Activated naive CD8-positive, alpha-beta T cell (primary cell): Measurements from ENCODE around the gene SMARCA5.
A peak's percentile ranks its signal among the peaks of the same experiment; 100 is the strongest.
"Not testable (repeated sequence)": the region's sequence is repeated elsewhere in the genome, so short reads cannot be mapped to it uniquely, and the experiment has no call there.

Experiments used
- H3K27ac Mint-ChIP-seq: one replicate; pipeline ENCODE4 v1.8.0; 2021; ENCODE audit warnings: mixed read lengths
- H3K27me3 Mint-ChIP-seq: one replicate; pipeline ENCODE4 v1.8.0; 2021; ENCODE audit warnings: mixed read lengths
- H3K36me3 Mint-ChIP-seq: one replicate; pipeline ENCODE4 v1.8.0; 2021; ENCODE audit warnings: mixed read lengths
- H3K4me1 Mint-ChIP-seq: one replicate; pipeline ENCODE4 v1.8.0; 2021; ENCODE audit warnings: low read depth, mixed read lengths
- H3K4me3 Mint-ChIP-seq: one replicate; pipeline ENCODE4 v1.8.0; 2021; ENCODE audit warnings: mild to moderate bottlenecking, mixed read lengths
- H3K9me3 Mint-ChIP-seq: one replicate; pipeline ENCODE4 v1.8.0; 2021; ENCODE audit warnings: low read depth, mixed read lengths

SMARCA5 gene

DNA sequence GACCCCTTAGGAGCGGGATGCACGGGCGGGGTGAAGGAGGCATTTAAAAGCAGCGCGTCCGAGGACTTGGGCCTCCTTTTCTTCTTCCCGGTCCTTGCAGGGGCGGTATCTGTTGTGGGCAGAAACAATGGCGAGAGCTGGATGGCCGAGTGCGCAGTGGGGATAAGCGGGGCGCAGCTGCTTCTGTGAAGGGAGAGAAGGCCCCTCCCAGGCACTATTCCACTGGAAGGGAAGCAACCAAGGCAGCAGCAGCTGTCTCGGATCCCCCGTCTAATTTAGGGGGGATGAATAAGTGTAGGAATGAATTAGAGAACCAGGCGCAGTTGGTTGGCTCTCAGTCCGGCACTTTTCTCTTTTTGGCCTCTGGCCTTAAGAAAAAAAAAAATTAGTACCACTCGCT lies 995 bp downstream of the SMARCA5 start:
- Mint-ChIP-seq H3K36me3 (peaks cover 13% of the 10 kb centered on the region), H3K27me3 (no peaks in the 10 kb centered on the region), H3K4me3 (peak overlapping the region; percentile 98), H3K4me1 (peaks cover 47% of the 10 kb centered on the region), H3K27ac (peak overlapping the region; percentile 98), H3K9me3 (no peaks in the 10 kb centered on the region)

DNA sequence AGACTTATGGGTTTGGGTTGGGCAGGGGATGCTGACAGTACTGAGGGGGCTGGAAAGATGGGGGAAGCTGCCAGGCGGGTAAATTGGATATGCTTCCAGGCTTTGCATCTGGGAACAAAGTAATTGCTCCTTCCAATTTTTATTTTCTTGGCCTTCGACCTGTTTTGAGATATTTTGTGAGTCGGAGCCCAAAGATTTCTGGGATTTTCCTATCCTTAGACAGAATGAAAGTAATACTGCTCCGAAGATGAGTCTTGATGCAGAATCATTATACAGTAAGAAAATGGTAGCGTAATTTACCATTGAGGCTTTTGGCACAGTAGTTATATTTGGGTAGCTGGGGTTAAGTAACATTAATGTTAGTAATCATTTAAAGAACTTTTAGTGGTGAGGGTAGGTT lies 1.4 kb downstream of the SMARCA5 start:
- Mint-ChIP-seq H3K36me3 (peaks cover 13% of the 10 kb centered on the region), H3K27ac (peak overlapping the region; percentile 98), H3K27me3 (no peaks in the 10 kb centered on the region), H3K9me3 (no peaks in the 10 kb centered on the region), H3K4me3 (peak overlapping the region; percentile 98), H3K4me1 (peaks cover 51% of the 10 kb centered on the region)

DNA sequence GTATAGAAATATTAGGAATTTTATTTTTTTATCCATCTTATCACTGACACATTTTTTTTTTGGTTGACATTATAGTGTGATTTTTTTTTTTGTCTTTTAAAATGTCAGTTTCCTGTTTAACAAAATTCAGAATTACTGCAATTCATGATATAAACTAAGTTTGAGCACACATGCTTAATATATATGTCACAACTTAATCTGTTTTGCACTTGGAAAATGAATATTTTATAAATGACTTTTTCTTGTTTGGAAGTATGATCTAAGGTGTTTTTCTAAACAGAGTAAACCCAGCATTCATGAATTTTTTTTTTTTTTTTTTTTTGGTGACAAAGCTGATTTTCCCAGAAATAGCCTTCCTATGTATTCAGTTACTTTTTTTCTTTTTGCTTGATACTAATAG lies 2.4 kb downstream of the SMARCA5 start:
- no peaks in the 10 kb centered on the region for H3K27me3 Mint-ChIP-seq
- H3K9me3 Mint-ChIP-seq, result no peaks in the 10 kb centered on the region
- H3K4me3 Mint-ChIP-seq, result peak overlapping the region; percentile 98
- H3K36me3 Mint-ChIP-seq, result peaks cover 13% of the 10 kb centered on the region
- peak overlapping the region; percentile 68 for H3K27ac Mint-ChIP-seq
- H3K4me1 Mint-ChIP-seq, result peaks cover 61% of the 10 kb centered on the region

DNA sequence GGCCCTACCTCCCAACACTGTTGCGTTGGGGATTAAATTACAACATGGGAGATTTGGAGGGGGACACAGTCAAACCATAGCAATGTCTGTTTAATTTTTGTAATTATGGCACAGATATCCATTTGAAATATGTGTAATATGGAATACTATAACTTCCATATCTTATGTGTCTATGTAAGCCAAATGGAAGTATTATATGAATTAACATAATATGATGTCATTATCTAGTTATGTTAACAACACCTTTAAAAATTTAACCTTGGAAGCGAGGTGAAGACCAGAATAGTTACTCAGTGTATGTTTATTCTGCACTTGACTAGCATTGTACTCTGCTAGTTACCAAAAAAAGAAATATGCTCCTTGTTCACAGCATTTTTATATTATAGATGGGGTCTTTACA lies 4.3 kb downstream of the SMARCA5 start:
- Mint-ChIP-seq H3K9me3 (no peaks in the 10 kb centered on the region), H3K4me3 (no peak overlapping the region)

DNA sequence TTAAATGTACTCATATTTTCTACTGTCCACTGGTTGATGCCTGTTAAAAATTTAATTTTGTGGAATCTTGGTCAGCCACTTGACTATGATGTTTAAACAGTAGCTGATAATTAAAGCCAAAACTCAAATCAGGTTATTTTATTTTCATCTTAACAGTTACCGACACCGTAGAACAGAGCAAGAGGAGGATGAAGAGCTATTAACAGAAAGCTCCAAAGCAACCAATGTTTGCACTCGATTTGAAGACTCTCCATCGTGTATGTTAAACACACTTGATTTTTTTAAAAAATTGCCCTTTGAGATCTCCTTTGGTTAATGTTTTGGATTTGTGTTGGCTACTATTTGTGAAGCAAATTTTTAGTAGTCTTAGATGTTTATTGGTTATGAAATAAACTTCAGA lies 10.7 kb downstream of the SMARCA5 start:
- Mint-ChIP-seq H3K4me1 (peaks cover 42% of the 10 kb centered on the region), H3K9me3 (no peaks in the 10 kb centered on the region), H3K4me3 (no peak overlapping the region), H3K27ac (no peak overlapping the region), H3K36me3 (peaks cover 5% of the 10 kb centered on the region), H3K27me3 (no peaks in the 10 kb centered on the region)

More for the DNA sequence above, 4.3 kb downstream of the SMARCA5 start:
- Mint-ChIP-seq H3K27me3 (no peaks in the 10 kb centered on the region), H3K4me1 (peaks cover 69% of the 10 kb centered on the region), H3K27ac (peak overlapping the region; percentile 61), H3K36me3 (peaks cover 15% of the 10 kb centered on the region)

DNA sequence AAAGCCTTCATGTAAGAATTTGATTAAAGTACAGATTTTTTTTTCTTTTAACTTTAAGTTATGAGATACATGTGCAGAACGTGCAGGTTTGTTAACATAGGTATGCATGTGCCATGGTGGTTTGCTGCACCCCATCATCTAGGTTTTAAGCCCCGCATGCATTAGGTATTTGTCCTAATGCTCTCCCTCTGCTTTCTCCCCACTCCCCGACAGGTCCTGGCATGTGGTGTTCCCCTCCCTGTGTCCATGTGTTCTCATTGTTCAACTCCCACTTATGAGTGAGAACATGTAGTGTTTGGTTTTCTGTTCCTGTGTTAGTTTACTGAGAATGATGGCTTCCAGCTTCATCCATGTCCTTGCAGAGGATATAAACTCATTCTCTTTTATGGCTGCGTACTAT lies 14.5 kb downstream of the SMARCA5 start:
- H3K36me3 Mint-ChIP-seq, H3K4me3 Mint-ChIP-seq, H3K27ac Mint-ChIP-seq: not testable (repeated sequence)

DNA sequence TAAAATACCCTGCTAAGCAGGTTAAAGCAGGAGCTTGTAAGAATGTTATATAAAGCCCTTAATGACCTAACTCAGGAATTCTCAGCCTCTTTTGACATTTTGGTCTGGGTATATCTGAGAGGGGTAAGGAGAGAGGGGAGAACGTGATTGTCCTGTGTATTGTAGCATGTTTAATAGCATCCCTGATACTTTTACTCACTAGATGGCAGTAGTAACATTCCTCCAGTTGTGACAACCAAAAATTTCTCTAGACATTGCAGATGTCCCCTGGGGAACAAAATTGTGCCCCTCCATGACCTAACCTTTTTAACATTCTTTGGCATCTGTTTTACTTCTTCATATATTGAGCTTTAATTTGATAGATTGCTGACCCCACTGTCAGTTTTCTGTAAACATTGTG lies 17.9 kb downstream of the SMARCA5 start:
- Mint-ChIP-seq H3K27ac (peak overlapping the region; percentile 64), H3K36me3 (peaks cover 13% of the 10 kb centered on the region), H3K27me3 (no peaks in the 10 kb centered on the region), H3K4me3 (no peak overlapping the region), H3K4me1 (peaks cover 12% of the 10 kb centered on the region), H3K9me3 (no peaks in the 10 kb centered on the region)

More for the DNA sequence above, 14.5 kb downstream of the SMARCA5 start:
- H3K4me1 Mint-ChIP-seq, result peaks cover 24% of the 10 kb centered on the region
- H3K9me3 Mint-ChIP-seq, H3K27me3 Mint-ChIP-seq: not testable (repeated sequence)

DNA sequence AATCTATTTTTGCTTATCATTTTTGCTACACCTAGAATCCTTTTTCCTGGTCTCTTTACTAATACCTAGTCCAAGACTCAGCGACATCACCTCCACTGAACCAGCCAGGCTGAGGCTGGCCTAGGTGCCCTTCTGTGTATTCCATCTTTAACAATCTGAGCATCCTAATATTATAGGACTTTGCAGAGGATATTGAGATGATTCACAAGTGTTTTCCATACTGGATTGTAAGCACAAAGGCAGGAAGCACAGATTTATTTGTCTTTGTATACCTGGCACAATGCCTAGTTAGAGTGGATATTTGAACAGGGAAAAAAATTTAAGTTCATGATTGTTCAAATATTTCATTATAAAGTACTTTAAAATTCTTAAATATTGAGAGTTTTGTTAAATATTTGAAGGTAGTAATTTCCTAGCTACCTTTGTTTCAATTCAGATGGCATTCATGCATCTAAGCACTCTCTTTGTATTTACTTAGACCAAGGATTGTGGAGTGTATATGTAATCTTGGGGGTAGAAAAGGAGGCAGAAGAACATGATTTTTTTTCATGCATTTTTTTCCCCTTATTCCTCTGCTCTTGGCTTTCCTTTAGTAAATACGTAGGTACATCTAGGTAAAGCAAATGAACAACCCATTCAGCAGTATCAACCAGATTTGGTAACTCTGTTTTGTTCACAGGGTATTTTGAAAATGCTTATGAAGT lies 18.4 kb downstream of the SMARCA5 start:
- Mint-ChIP-seq H3K4me3 (no peak overlapping the region), H3K27ac (peak overlapping the region; percentile 64), H3K36me3 (peaks cover 13% of the 10 kb centered on the region)

DNA sequence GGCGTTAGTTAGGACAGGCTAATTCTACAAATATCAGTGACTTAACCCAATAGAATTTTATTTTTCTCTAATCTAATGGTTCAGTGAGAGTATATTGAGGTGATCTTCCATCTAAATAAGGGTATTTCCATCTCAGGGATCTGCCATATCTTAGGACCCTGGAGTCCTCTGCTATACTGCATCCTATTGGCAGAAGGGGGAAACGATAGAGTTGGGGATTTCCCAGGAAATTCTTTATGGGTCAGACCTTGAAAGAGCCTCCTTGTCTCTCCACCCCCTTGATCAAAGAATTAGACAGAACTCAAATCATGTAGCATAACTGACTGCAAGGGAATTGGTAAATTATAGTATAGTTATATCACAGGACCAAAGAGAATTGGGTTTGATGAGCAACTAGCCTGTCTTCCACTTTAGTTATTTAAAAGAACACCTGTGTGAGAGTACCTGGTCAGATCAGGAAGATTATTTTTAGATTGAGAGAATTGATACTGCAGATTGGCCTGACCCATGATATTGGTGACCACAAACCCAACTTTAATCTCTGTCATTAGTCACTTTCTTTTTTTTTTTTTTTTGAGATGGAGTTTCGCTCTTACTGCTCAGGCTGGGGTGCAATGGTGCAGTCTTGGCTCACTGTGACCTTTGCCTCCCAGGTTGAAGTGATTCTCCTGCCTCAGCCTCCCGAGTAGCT lies 25.6 kb downstream of the SMARCA5 start:
- Mint-ChIP-seq H3K9me3 (no peaks in the 10 kb centered on the region), H3K4me1 (peaks cover 21% of the 10 kb centered on the region), H3K4me3 (no peak overlapping the region), H3K36me3 (peaks cover 29% of the 10 kb centered on the region), H3K27me3 (no peaks in the 10 kb centered on the region), H3K27ac (peak overlapping the region; percentile 46)

More for the DNA sequence above, 18.4 kb downstream of the SMARCA5 start:
- Mint-ChIP-seq H3K27me3 (no peaks in the 10 kb centered on the region), H3K4me1 (peaks cover 10% of the 10 kb centered on the region), H3K9me3 (no peaks in the 10 kb centered on the region)

DNA sequence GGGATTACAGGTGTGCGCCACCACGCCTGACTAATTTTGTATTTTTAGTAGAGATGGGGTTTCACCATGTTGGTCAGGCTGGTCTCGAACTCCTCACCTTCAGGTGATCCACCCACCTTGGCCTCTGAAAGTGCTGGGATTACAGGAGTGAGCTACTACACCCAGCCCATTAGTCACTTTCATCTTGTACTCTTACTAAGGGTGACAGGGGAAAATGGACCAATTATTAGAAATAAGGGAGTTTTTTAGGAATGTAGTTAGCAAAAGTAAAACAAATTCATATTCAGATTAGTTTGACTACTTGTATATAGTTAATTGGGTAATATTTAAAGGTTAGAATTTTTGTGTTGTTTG lies 26.1 kb downstream of the SMARCA5 start:
- Mint-ChIP-seq H3K9me3 (no peaks in the 10 kb centered on the region), H3K4me1 (peaks cover 21% of the 10 kb centered on the region), H3K4me3 (no peak overlapping the region), H3K36me3 (peaks cover 29% of the 10 kb centered on the region), H3K27me3 (no peaks in the 10 kb centered on the region), H3K27ac (peak overlapping the region; percentile 46)

DNA sequence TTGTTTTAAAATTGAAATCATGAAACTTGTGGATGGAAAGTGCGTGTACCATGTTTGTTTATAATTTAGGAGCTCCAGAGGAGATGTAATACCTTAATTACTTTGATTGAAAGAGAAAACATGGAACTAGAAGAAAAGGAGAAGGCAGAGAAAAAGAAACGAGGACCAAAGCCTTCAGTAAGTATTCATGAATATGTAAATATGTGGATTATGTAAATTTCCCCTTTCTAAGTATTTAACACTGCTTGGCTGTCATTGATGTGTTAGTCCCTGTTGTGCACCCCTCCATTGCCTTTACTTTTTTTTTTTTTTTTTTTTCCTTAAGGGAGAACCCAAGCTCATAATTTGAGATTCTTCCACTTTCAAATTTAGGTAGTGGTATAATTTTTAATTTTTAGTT lies 36.4 kb downstream of the SMARCA5 start:
- Mint-ChIP-seq H3K36me3 (peaks cover 2% of the 10 kb centered on the region), H3K4me1 (peaks cover 8% of the 10 kb centered on the region), H3K9me3 (no peaks in the 10 kb centered on the region), H3K4me3 (no peak overlapping the region), H3K27ac (peak overlapping the region; percentile 16), H3K27me3 (no peaks in the 10 kb centered on the region)

DNA sequence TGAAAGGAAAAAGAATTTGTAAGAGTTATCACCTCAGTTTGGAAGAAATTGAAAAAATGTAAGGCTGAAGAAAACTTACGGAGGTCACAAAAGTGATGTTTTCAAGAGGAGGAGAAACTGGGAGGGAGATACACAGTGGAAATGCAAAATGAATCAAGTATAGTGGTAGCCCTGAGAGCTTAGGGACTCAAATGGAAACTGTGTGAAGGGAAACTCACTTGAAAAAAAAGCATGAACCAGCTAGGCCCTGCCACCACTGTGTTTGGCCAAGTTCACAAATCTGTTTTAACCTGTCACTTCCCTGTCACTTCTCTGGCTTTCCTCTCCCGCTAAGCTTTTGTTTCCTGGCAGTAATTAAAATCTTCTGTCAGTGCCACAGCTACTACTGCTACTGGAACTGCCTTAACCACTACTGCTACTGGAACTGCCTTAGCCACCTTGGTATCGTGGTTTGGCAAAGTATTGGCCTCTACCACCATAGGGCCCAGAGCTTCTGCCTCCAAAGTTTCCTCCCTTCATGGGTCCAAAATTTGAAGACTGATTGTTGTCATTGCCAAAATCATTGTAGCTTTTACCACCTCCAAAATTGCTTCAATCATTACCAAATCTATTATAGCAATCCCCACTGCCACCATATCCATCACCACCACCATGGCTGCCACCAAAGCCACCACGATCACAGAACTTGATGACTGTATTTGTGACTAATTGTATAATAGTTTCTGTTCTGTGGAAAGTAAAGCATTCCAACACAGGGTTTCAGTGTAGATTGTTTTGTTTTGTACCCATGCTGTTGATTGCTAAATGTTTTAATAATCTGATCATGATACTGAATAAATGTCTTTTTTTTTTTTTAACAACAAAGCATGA lies 41.5 kb downstream of the SMARCA5 start:
- H3K36me3 Mint-ChIP-seq, result no peaks in the 10 kb centered on the region
- no peak overlapping the region for H3K4me3 Mint-ChIP-seq
- peaks cover 12% of the 10 kb centered on the region for H3K4me1 Mint-ChIP-seq
- no peaks in the 10 kb centered on the region for H3K9me3 Mint-ChIP-seq
- H3K27ac Mint-ChIP-seq, result peak overlapping the region; percentile 56
- H3K27me3 Mint-ChIP-seq, result no peaks in the 10 kb centered on the region

DNA sequence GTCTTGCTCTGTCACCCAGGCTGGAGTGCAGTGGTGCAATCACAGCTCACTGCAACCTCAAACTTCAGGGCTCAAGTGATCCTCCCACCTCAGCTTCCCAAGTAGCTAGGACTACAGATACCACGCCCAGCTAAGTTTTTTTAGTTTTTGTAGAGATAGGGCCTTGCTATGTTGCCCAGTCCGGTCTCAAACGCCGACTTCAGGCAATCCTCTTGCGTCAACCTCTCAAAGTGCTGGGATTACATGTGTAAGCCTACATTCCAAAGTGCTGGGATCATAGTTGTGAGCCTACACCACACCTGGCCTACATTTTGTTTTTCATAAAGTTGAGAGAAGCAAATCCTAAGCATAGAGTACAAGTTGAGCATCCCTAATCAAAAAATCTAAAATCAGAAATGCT lies 42.2 kb downstream of the SMARCA5 start:
- Mint-ChIP-seq H3K27ac (no peak overlapping the region), H3K4me3 (no peak overlapping the region), H3K9me3 (no peaks in the 10 kb centered on the region), H3K4me1 (peaks cover 19% of the 10 kb centered on the region), H3K27me3 (no peaks in the 10 kb centered on the region), H3K36me3 (no peaks in the 10 kb centered on the region)

DNA sequence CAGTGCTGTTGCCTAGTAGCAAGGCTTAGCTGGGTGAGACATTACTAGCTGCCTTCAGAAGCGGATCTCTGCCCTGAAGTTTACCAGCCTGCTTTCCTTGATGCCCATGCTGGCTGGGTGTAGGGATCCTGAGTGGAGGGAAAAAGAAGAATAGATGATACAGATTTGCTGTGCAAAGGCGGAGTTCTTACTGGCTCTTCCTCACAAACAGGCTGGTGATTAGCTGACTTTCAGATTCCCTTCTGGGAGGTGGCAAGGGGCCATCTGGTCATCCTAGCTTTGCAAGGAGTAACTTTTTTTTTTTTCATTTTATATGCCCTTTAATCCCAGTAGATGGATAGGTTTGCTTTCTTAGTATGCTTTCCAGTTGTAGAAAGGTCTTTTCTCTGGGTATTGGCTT lies 44.8 kb downstream of the SMARCA5 start:
- Mint-ChIP-seq H3K4me1 (peaks cover 30% of the 10 kb centered on the region), H3K9me3 (no peaks in the 10 kb centered on the region)

More for the DNA sequence above, 44.8 kb downstream of the SMARCA5 start:
- Mint-ChIP-seq H3K4me3 (peak overlapping the region; percentile 90), H3K27me3 (no peaks in the 10 kb centered on the region), H3K36me3 (peaks cover 4% of the 10 kb centered on the region), H3K27ac (no peak overlapping the region)
